Measurements from ENCODE around the gene VDR. TPM values are rescaled to one million over a fixed set of nuclear protein-coding genes. Genes with fewer than 3 reads are reported as not detected.
"Not testable (repeated sequence)": the region's sequence is repeated elsewhere in the genome, so short reads cannot be mapped to it uniquely, and the experiment has no call there.

The VDR gene
- total RNA-seq, 1 experiment from 2014 or later: 15.4 TPM

GRCh38 chr12:47829584-47829983 is 75.2 kb downstream of the VDR start:
- no peak for DNase-seq (ENCODE audit: low spot score)

- peak; percentile 74 for DNase-seq (ENCODE audit: low spot score)
Measured at GRCh38 chr12:47828976-47829482, 75.8 kb downstream of the VDR start.

GRCh38 chr12:47828008-47828975 is 76.5 kb downstream of the VDR start:
- DNase-seq (ENCODE audit: low spot score): no peak

- DNase-seq (ENCODE audit: low spot score): peak; percentile 70
Measured at GRCh38 chr12:47825173-47825639, 79.6 kb downstream of the VDR start.

- DNase-seq (ENCODE audit: low spot score): no peak
Measured at GRCh38 chr12:47824635-47825034, 80.2 kb downstream of the VDR start.

- DNase-seq (ENCODE audit: low spot score): no peak
Measured at GRCh38 chr12:47824198-47824597, 80.6 kb downstream of the VDR start.

GRCh38 chr12:47823422-47824086 is 81.2 kb downstream of the VDR start:
- no peak for DNase-seq (ENCODE audit: low spot score)

- no peak for DNase-seq (ENCODE audit: low spot score)
Measured at GRCh38 chr12:47822863-47823262, 81.9 kb downstream of the VDR start.

- no peak for DNase-seq (ENCODE audit: low spot score)
Measured at GRCh38 chr12:47822401-47822800, 82.4 kb downstream of the VDR start.

- DNase-seq (ENCODE audit: low spot score): peak; percentile 39
Measured at GRCh38 chr12:47821346-47821706, 83.5 kb downstream of the VDR start.

GRCh38 chr12:47820631-47821345 is 84.0 kb downstream of the VDR start:
- DNase-seq (ENCODE audit: low spot score): peak; percentile 89

GRCh38 chr12:47819896-47820630 is 84.7 kb downstream of the VDR start, which contains the start of gene HDAC7:
HDAC7 (minus strand) TSS chr12:47819903; CDS start chr12:47819785, 118 bp downstream.
- peak; percentile 82 for DNase-seq (ENCODE audit: low spot score)

- peak; percentile 52 for DNase-seq (ENCODE audit: low spot score)
Measured at GRCh38 chr12:47819138-47819895, 85.5 kb downstream of the VDR start.

- no peak for DNase-seq (ENCODE audit: low spot score)
Measured at GRCh38 chr12:47818467-47819137, 86.2 kb downstream of the VDR start.

- DNase-seq (ENCODE audit: low spot score): no peak
Measured at GRCh38 chr12:47818007-47818376, 86.8 kb downstream of the VDR start.

- no peak for DNase-seq (ENCODE audit: low spot score)
Measured at GRCh38 chr12:47817272-47818006, 87.4 kb downstream of the VDR start.

GRCh38 chr12:47816403-47817271 is 88.2 kb downstream of the VDR start:
- DNase-seq (ENCODE audit: low spot score): no peak

- DNase-seq (ENCODE audit: low spot score): not testable (repeated sequence)
Measured at GRCh38 chr12:47815447-47815846, 89.3 kb downstream of the VDR start.
